ENCODE results near the gene CAMTA1.

CAMTA1 gene

GRCh38 chr1:7629465-7630195 lies 844.4 kb downstream of the CAMTA1 start:
- WGBS (ENCODE audit: extremely low coverage, insufficient coverage, insufficient read length), result no CpG with 5 or more reads among the region's 22 CpGs
- no peak for DNase-seq
- Histone ChIP-seq H3K9me3 (ENCODE audit: insufficient read depth, low read depth, low read length) (no peaks in the 10 kb centered on the region), H3K79me1 (ENCODE audit: low read length) (no peaks in the 10 kb centered on the region), H3K36me3 (ENCODE audit: control insufficient read depth in 1 of 2, insufficient read depth in 2 of 2, low read length in 2 of 2) (no peaks in the 10 kb centered on the region), H3K14ac (ENCODE audit: low read length) (no peak overlapping the region), H3K4me2 (ENCODE audit: low read length) (no peak overlapping the region), H3K27ac (ENCODE audit: low read depth, low read length) (no peak overlapping the region), H3K4me1 (ENCODE audit: control insufficient read depth in 1 of 2, insufficient read depth in 2 of 2, low read length in 2 of 2) (no peaks in the 10 kb centered on the region), H3K27me3 (ENCODE audit: insufficient read depth, low read length) (no peaks in the 10 kb centered on the region), H3K18ac (ENCODE audit: low read length) (no peak overlapping the region), H2AK5ac (ENCODE audit: low read length) (no peak overlapping the region), H2BK12ac (ENCODE audit: low read length) (no peak overlapping the region), H2AFZ (ENCODE audit: insufficient read depth, low read length, poor library complexity) (no peak overlapping the region), H3K4me3 (ENCODE audit: low read depth, low read length) (no peak overlapping the region), H2BK120ac (ENCODE audit: insufficient read depth, low read length, poor library complexity) (no peak overlapping the region), H4K91ac (ENCODE audit: low read depth, low read length) (no peak overlapping the region), H3K4ac (ENCODE audit: low read depth, low read length) (no peak overlapping the region), H4K8ac (ENCODE audit: low read depth, low read length) (no peak overlapping the region), H2BK5ac (ENCODE audit: low read depth, low read length, poor library complexity) (no peak overlapping the region), H3K23ac (ENCODE audit: low read length) (no peak overlapping the region), H3K9ac (ENCODE audit: low read length) (no peak overlapping the region), H3K79me2 (ENCODE audit: control insufficient read depth, insufficient read depth, low read length, poor library complexity) (no peaks in the 10 kb centered on the region), H4K12ac (ENCODE audit: low read depth, low read length) (no peak overlapping the region)

- Histone ChIP-seq H2AK5ac (ENCODE audit: low read length) (no peak overlapping the region), H3K27me3 (ENCODE audit: insufficient read depth, low read length) (no peaks in the 10 kb centered on the region), H3K9ac (ENCODE audit: low read length) (no peak overlapping the region), H4K12ac (ENCODE audit: low read depth, low read length) (no peak overlapping the region), H2BK12ac (ENCODE audit: low read length) (no peak overlapping the region), H2BK5ac (ENCODE audit: low read depth, low read length, poor library complexity) (no peak overlapping the region), H3K27ac (ENCODE audit: low read depth, low read length) (no peak overlapping the region), H2AFZ (ENCODE audit: insufficient read depth, low read length, poor library complexity) (no peak overlapping the region), H3K9me3 (ENCODE audit: insufficient read depth, low read depth, low read length) (no peaks in the 10 kb centered on the region), H4K91ac (ENCODE audit: low read depth, low read length) (no peak overlapping the region), H3K4me1 (ENCODE audit: control insufficient read depth in 1 of 2, insufficient read depth in 2 of 2, low read length in 2 of 2) (no peaks in the 10 kb centered on the region), H3K4ac (ENCODE audit: low read depth, low read length) (no peak overlapping the region), H2BK120ac (ENCODE audit: insufficient read depth, low read length, poor library complexity) (no peak overlapping the region), H3K4me3 (ENCODE audit: low read depth, low read length) (no peak overlapping the region), H3K4me2 (ENCODE audit: low read length) (no peak overlapping the region), H3K79me2 (ENCODE audit: control insufficient read depth, insufficient read depth, low read length, poor library complexity) (no peaks in the 10 kb centered on the region), H3K79me1 (ENCODE audit: low read length) (no peaks in the 10 kb centered on the region), H3K14ac (ENCODE audit: low read length) (no peak overlapping the region), H3K18ac (ENCODE audit: low read length) (no peak overlapping the region), H3K23ac (ENCODE audit: low read length) (no peak overlapping the region), H4K8ac (ENCODE audit: low read depth, low read length) (no peak overlapping the region), H3K36me3 (ENCODE audit: control insufficient read depth in 1 of 2, insufficient read depth in 2 of 2, low read length in 2 of 2) (no peaks in the 10 kb centered on the region)
- DNase-seq, result no peak
- WGBS (ENCODE audit: extremely low coverage, insufficient coverage, insufficient read length), result no CpG with 5 or more reads among the region's 8 CpGs
These were observed 845.1 kb downstream of the CAMTA1 start for GRCh38 chr1:7630378-7630777.

- Histone ChIP-seq H4K12ac (ENCODE audit: low read depth, low read length) (no peak overlapping the region), H3K27ac (ENCODE audit: low read depth, low read length) (no peak overlapping the region), H3K27me3 (ENCODE audit: insufficient read depth, low read length) (no peaks in the 10 kb centered on the region), H3K79me1 (ENCODE audit: low read length) (no peaks in the 10 kb centered on the region), H3K9ac (ENCODE audit: low read length) (no peak overlapping the region), H3K79me2 (ENCODE audit: control insufficient read depth, insufficient read depth, low read length, poor library complexity) (no peaks in the 10 kb centered on the region), H3K4me2 (ENCODE audit: low read length) (no peak overlapping the region), H4K91ac (ENCODE audit: low read depth, low read length) (no peak overlapping the region), H3K4me3 (ENCODE audit: low read depth, low read length) (no peak overlapping the region), H2BK120ac (ENCODE audit: insufficient read depth, low read length, poor library complexity) (no peak overlapping the region), H3K23ac (ENCODE audit: low read length) (no peak overlapping the region), H2BK5ac (ENCODE audit: low read depth, low read length, poor library complexity) (no peak overlapping the region), H2AFZ (ENCODE audit: insufficient read depth, low read length, poor library complexity) (no peak overlapping the region), H3K36me3 (ENCODE audit: control insufficient read depth in 1 of 2, insufficient read depth in 2 of 2, low read length in 2 of 2) (no peaks in the 10 kb centered on the region), H3K4me1 (ENCODE audit: control insufficient read depth in 1 of 2, insufficient read depth in 2 of 2, low read length in 2 of 2) (no peaks in the 10 kb centered on the region), H2AK5ac (ENCODE audit: low read length) (no peak overlapping the region), H3K14ac (ENCODE audit: low read length) (no peak overlapping the region), H4K8ac (ENCODE audit: low read depth, low read length) (no peak overlapping the region), H3K18ac (ENCODE audit: low read length) (no peak overlapping the region), H3K9me3 (ENCODE audit: insufficient read depth, low read depth, low read length) (no peaks in the 10 kb centered on the region), H2BK12ac (ENCODE audit: low read length) (no peak overlapping the region), H3K4ac (ENCODE audit: low read depth, low read length) (no peak overlapping the region)
- WGBS (ENCODE audit: extremely low coverage, insufficient coverage, insufficient read length), result no CpG with 5 or more reads among the region's 16 CpGs
- DNase-seq, result no peak
These were observed 846.9 kb downstream of the CAMTA1 start for GRCh38 chr1:7632176-7632575.

- Histone ChIP-seq H3K27me3 (ENCODE audit: insufficient read depth, low read length) (no peaks in the 10 kb centered on the region), H2BK120ac (ENCODE audit: insufficient read depth, low read length, poor library complexity) (no peak overlapping the region), H2BK5ac (ENCODE audit: low read depth, low read length, poor library complexity) (no peak overlapping the region), H3K4me3 (ENCODE audit: low read depth, low read length) (no peak overlapping the region), H2AFZ (ENCODE audit: insufficient read depth, low read length, poor library complexity) (no peak overlapping the region), H3K79me2 (ENCODE audit: control insufficient read depth, insufficient read depth, low read length, poor library complexity) (no peaks in the 10 kb centered on the region), H4K8ac (ENCODE audit: low read depth, low read length) (no peak overlapping the region), H3K4ac (ENCODE audit: low read depth, low read length) (no peak overlapping the region), H3K14ac (ENCODE audit: low read length) (no peak overlapping the region), H3K9ac (ENCODE audit: low read length) (no peak overlapping the region), H3K23ac (ENCODE audit: low read length) (no peak overlapping the region), H2AK5ac (ENCODE audit: low read length) (no peak overlapping the region), H3K4me1 (ENCODE audit: control insufficient read depth in 1 of 2, insufficient read depth in 2 of 2, low read length in 2 of 2) (no peaks in the 10 kb centered on the region), H3K79me1 (ENCODE audit: low read length) (no peaks in the 10 kb centered on the region), H3K9me3 (ENCODE audit: insufficient read depth, low read depth, low read length) (no peaks in the 10 kb centered on the region), H4K12ac (ENCODE audit: low read depth, low read length) (no peak overlapping the region), H4K91ac (ENCODE audit: low read depth, low read length) (no peak overlapping the region), H3K4me2 (ENCODE audit: low read length) (no peak overlapping the region), H2BK12ac (ENCODE audit: low read length) (no peak overlapping the region), H3K18ac (ENCODE audit: low read length) (no peak overlapping the region), H3K27ac (ENCODE audit: low read depth, low read length) (no peak overlapping the region), H3K36me3 (ENCODE audit: control insufficient read depth in 1 of 2, insufficient read depth in 2 of 2, low read length in 2 of 2) (no peaks in the 10 kb centered on the region)
- no CpG with 5 or more reads among the region's 9 CpGs for WGBS (ENCODE audit: extremely low coverage, insufficient coverage, insufficient read length)
- no peak for DNase-seq
These were observed 847.4 kb downstream of the CAMTA1 start for GRCh38 chr1:7632681-7633080.
